M059J (cell line): ENCODE data around the gene HSD17B8. TPM values are rescaled to one million over a fixed set of nuclear protein-coding genes. Genes with fewer than 3 reads are reported as not detected.
"Not testable (repeated sequence)": the region's sequence is repeated elsewhere in the genome, so short reads cannot be mapped to it uniquely, and the experiment has no call there.

ENCODE experiments used
- DNase-seq: peaks from one replicate; pipeline ENCODE4 v3.0.0-alpha.2; 2012; ENCODE audit warnings: low read depth
- total RNA-seq: library from RNA; depleted of rRNA; stranded (reverse); fragments of >200 nt; shearing (Covaris generic); gene quantifications from 2 replicates; pipeline ENCODE4 v1.2.3, GENCODE V29; 2014

HSD17B8 gene
- total RNA-seq, 1 experiment from 2014 or later: 0.32 TPM

GRCh38 chr6:33206027-33206863 lies 1.8 kb downstream of the HSD17B8 start:
- peak; percentile 74 for DNase-seq

DNA sequence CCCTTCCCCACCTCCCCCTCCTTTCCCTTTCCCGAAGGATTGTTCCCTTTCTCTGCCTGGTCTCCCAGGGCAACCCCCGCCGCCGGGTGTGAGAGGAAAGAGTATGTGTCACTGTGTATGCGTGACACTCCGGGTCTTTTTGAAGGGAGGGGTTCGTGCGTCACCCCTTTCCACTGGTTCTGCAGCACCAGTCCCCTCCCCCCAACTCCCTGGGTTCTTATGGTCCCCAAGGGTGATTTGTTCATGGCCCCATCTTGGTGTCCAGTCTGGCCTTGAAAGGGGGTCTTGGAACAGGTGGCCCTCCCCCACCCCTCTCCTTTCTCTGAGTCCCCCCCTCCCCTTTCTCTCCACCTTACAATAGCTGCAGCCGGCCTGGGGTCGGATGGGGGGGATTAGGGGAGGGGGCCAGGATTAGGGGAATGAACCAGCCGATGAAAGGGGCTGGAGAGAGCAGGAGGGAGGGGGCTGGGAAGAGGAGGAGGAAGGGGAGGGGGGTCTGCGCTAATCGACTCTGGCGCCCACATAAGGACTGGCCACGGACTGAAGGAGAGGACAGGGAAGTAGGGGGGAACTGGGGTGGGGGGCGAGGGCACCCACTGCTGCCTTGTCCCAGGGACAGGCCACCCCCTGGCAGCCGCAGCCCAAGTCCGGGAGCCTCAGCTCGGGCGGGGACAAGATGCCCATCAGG lies 2.6 kb downstream of the HSD17B8 start:
- DNase-seq: peak; percentile 98

DNA sequence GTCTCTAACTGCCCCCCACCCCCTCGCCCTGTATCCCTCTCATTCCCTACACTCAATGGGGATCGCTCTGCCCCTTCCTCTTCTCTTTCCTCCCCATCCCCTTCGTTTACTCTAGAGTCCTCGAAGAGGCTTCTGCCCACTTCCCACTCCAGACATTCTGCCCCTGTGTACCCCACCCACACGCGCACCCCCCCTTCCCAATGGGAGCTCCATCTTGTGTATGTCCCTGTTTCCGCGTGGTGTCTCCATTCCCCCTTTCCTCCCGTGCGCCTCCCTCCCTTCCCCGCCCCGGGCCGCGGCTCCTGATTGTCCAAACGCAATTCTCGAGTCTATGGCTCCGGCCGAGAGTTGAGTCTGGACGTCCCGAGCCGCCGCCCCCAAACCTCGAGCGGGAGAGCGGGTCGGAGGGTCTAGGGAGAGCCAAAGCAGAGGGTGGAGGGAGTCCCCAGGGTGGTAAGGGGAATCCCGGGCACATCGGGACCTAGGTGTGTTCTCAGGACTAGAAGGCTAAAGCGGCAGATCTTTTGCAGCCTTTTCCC lies 3.2 kb downstream of the HSD17B8 start:
- peak; percentile 84 for DNase-seq

GRCh38 chr6:33208091-33208967 lies 3.9 kb downstream of the HSD17B8 start, which contains the start of gene RING1:
RING1 (plus strand) TSS chr6:33208500; CDS start chr6:33208823, 323 bp downstream.
- DNase-seq: peak; percentile 80

GRCh38 chr6:33209856-33210255 lies 5.4 kb downstream of the HSD17B8 start:
- DNase-seq: no peak

- no peak for DNase-seq
Observed at GRCh38 chr6:33211136-33211535, 6.7 kb downstream of the HSD17B8 start.

- DNase-seq: no peak
Observed at GRCh38 chr6:33211666-33212422, 7.4 kb downstream of the HSD17B8 start.

GRCh38 chr6:33212857-33213165 lies 8.4 kb downstream of the HSD17B8 start:
- DNase-seq: no peak

- peak; percentile 60 for DNase-seq
Observed at GRCh38 chr6:33213166-33213988, 8.9 kb downstream of the HSD17B8 start.

DNA sequence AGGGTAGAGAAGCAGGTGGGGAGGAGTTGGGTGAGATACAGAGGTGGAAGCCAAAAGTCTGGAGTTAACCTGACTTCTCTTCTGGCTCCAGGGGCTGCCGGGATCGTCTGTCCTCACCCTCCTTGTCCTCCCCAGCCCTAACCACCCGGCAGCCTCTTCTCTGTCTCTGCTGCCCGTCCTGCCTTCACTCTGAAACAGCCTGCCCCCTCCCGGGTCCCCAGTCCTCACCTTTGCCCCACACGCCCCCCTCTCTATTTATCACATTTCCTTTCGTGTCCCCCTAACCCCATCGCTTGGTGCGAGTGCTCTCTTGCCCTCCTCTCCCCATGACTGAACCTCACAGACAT lies 9.5 kb downstream of the HSD17B8 start:
- DNase-seq: no peak

DNA sequence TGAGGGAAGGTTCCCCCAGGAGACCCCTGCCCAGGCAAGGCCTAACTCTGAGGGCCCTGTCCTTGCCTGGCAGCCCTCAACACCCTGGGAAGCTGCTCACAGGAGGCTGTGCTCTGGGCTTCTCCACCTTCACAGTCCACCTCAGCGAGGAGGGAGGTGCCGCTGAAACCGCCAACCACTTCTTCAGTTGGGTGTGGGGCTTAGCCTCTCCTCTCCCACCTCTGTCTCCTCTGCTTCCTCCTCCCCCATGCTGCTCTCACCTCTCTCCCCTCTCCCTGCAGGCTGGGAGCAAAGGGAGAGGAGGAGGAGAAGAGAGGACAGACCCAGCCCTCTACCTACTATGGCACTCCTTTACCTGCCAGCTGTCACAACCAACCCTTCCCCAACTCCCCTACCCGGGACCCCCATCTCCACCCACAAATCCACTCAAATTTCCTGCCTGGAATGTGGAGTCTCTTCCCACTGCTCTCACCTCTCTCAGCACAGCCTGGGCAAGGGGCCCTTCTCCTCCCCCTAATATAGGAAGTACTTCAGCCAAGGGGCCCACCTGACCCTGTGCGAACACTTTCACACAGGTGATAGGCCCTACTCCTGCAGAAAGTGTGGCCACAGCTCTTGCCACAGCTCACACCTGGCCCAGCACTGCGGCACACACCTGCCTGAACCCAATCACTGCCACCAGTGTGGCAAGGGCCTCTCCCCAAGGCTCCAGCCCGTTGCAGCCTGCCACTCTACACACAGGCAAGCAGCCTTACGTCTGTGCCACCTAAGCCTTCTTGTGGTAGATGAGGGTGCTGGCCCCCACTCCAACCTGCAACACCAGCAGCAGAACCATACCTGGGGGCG lies 11.0 kb downstream of the HSD17B8 start:
- DNase-seq: no peak

DNA sequence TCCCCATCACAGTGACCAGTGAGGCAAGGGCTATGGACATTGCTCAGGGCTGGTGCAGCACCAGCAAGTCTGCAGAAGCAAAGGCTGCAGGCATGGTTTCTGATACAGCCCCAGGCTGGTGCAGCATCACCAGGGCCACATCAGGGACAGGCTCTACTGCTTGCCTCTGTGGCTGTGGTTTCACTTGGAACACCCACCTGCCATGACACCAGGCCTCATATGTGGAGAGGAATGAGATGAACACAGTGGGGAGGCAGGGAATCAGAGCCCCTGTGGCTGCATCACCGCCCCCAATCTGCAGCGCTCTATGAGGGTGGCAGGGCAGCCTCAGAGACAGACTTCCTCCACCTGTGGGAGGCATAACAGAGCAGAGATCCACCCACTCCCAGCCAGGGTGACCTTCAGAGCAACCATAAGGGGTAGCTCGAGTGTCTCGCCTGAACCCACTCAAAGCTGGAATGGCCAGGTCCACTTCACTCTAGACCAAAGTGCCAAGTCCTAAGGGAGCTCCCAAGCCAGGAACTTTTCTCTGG lies 11.7 kb downstream of the HSD17B8 start:
- no peak for DNase-seq

DNA sequence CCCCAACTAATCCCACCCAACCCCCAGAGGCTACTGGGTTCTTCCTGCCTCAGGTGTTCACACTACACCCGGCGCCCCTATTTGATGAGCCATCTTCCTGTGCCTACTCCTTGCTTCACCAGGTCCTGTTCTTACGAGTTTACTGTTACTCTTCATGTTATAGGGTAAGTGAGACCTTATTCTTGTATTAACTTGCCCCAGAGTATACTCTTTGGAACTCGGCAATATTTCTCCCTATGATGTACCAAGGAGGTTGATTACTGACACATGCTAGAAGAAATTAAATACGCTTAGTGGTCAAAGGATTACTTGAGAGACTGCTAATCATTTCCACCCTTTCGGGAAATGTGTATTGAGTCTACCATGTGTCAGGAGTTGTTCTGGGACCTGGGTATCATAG lies 12.8 kb downstream of the HSD17B8 start:
- DNase-seq: no peak

DNA sequence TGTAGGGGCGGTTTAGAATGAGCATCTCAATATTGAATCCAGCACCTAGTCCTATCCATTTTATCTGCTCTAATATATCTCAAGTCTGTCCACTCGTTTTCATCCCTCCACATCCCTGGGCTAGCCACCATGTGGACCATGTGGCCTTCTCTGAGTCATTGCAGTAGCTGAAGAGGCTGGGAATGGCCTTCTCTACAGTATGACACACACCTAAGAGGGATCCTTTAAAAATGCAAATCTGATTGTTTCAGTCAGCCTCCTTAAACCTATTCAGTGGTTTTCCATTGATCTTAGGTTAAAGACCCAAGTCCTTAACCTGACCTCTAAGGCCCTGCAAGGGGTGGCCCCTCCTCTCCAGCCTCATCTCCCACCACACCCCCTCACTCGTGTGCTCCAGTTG lies 13.2 kb downstream of the HSD17B8 start:
- DNase-seq: peak; percentile 57

DNA sequence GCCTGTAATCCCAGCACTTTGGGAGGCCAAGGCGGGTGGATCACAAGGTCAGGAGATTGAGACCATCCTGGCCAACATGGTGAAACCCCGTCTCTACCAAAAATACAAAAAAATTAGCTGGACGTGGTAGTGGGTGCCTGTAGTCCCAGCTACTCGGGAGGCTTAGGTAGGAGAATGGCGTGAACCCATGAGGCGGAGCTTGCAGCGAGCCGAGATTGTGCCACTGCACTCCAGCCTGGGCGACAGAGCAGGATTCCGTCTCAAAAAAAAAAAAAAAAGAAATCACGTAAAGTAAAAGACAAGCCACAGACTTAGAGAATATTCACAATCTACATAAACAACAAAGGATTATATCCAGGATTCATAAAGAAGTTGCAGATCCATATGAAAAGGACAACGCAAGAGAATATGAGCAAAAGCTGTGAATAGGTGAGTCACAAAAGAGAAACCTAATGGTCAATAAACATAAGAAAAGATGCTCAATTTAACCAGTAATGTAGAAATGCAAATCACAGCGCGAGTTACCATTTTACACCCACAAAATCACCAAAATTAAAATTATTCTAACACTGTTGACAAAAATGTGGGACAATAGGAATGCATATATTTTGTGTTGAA lies 22.2 kb downstream of the HSD17B8 start:
- DNase-seq: not testable (repeated sequence)

- no peak for DNase-seq
Observed at GRCh38 chr6:33235221-33235634, 30.8 kb downstream of the HSD17B8 start.

DNA sequence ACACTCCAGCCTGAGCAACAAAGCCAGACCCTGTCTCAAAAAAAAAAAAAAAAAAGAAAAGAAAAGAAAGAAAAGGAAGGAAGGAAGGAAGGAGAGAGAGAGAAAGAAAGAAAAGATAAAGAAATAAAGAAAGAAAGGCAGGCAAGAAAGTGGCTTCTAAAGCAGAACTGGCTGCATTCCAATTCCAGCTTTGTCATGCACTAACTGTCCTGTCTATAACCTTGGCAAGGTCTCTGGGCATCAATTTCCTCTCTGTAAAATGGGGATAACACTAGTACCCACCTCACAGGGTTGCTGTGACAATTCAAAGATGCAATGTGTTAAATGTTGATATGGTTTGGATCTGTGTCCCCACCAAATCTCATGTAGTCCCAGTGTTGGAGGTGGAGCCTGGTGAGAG lies 31.9 kb downstream of the HSD17B8 start:
- no peak for DNase-seq

DNA sequence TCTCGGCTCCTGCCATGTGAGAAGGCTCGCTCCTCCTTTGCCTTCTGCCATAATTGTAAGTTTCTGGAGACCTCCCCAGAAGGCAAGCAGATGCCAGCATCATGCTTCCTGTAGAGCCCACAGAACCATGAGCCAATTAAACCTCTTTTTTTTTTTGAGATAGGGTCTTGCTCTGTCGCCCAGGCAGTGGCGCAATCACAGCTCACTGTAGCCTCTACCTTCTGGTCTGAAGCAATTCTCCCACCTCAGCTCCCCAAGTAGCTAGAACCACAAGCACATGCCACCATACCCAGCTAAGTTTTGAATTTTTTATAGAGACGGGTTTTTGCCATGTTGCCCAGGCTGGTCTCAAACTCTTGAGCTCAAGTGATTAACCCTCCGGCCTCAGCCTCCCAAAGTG lies 32.4 kb downstream of the HSD17B8 start:
- DNase-seq: no peak

- DNase-seq: no peak
Observed at GRCh38 chr6:33237741-33238140, 33.3 kb downstream of the HSD17B8 start.
